CD4-positive, alpha-beta T cell treated with Interleukin-2 at 100 ng/mL for 4 hours (primary cell): ENCODE measurements around the gene PRL.

Experiments
- DNase-seq: peaks from one replicate; pipeline ENCODE4 v3.0.0-alpha.2; 2020; ENCODE audit warnings: low spot score

PRL gene

DNA sequence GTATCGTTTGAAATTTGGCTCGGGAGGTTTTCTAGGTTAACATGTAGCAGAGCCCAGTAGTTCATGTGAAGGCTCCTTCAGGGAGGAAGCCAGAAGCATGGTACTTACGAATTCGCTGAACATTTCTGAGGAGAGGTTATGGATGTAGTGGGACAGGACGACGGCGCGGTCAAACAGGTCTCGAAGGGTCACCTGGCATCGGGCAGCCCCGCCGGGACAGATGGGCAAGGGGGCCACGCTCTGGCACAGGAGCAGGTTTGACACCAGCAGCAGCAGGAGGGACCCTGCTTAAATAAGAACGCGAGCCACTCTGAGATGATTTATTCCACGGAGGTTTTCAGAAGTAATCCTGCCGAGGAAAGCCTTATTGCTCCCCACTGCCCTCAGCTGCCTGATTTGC, 2.5 kb downstream of the PRL start:
- DNase-seq = no peak

DNA sequence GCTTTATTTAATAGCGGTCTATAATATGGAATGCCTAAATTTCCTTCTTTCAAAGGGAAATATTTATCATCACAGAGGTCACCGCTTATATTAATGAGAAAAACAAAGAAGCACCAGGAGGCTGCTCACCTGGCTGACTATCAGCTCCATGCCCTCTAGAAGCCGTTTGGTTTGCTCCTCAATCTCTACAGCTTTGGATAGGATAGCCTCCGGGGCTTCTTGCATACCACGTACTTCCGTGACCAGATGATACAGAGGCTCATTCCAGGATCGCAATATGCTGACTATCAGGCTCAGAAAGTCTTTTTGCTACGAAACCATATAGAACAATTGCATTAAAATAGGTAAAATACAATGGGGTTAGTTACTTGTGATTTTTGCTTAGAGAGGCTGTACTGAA, 6.8 kb downstream of the PRL start:
- no peak for DNase-seq

DNA sequence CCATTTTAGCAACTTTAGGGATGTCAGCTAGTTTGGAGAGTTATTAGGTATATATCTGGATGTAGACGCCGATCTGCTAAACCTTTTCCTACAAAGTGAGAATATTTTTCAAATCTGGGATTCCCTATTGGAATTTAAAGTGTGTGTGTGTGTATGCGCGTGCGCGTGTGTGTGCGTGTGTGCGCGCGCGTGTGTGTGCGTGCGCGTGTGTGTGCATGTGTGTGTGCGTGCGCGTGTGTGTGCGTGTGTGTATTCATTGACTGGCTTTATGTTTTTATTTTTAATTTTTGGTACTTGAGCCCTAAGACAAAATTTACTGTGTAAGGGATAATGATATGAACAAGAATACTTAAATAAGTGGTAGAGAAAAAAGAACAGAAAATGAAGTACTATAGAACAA, 8.1 kb downstream of the PRL start:
- no peak for DNase-seq

DNA sequence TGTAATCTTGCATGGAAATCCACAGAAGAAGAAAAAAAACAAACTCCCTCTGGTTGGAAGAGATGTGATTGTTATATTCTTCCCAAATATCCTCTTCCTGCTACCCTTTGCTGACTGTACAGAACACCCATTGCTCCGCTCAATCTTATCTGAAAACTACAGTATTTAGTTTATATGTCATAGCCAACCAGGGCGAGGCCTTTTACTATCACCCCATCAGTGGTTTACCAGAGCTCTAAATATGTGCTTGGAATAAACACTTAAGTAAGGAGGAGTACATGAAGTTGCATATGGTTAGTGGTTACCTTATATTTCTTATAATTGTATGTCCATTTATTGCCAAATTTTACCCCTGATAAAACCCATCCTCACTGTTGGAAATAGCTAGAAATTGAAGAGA, 12.2 kb downstream of the PRL start:
- no peak for DNase-seq

DNA sequence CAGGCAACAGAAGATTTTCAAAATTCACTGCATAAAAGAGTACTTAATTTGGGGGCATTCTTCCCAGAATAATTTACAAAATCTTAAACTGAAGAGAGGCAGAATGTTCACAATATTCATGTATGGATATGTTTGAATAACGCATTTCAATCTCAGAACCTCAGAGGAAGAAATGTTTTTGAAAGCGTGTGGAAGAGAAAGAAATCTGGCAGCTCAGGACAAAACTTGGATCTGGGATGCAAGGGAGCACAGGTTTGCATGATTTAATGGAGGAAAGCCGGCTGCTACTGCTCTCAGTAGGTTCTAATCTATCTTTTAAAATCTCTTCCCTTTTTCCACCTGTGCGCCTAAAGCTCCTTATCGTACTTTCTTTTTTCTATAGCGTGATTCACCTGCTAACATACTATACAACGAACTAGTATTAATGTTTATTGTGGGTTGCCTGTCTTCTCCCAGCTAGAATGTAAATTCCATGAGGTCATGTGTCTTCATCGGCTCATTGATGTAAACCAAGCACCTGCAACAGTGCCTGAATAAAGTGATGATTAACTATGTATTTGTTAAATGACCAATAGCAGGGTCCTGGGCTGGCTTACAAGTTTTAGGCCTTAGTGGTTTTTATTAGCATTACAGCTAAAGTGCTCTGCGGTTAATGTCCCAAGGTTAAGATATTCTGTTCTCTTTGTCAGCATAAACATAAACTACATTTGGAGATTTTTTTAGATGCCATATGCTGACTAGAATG, 15.3 kb downstream of the PRL start:
- DNase-seq = no peak

DNA sequence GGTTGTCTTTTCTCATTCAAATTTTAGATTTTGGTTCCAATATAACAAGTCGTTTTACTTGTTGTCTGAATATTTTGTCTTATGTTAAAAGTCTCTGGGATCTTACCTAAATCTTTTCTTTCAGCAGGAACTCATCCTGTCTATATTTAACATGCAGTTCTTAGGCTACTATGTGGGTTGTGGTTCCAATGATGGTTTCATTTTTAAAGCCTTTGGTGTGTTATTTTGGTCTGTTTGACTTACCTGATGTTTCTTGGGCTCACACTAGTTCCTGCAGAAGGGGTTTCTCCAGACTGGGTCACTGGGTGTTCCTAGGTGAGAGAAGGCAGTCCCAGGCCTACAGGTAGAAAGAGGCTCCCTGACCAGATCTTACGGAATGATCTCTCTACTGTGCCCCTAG, 17.4 kb downstream of the PRL start:
- no peak for DNase-seq

DNA sequence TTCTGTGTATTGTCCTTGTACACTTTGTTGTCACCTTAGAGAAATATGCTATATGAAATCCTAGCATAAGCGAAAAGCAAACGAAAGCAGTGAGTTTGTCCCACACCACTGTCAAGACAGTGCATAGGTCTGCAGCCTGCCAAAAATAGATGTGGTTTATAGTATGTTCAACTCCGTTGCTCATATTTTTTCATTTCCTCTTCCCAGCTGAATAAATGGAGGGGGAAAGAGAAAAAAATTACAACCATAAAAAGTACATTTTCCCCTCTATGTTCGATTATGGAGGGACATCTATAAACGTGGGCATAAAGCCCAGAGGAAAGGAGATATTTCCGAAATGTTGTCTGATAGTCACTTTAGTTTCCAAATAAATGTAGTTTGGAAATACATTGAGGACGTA, 25.8 kb downstream of the PRL start:
- DNase-seq = no peak

DNA sequence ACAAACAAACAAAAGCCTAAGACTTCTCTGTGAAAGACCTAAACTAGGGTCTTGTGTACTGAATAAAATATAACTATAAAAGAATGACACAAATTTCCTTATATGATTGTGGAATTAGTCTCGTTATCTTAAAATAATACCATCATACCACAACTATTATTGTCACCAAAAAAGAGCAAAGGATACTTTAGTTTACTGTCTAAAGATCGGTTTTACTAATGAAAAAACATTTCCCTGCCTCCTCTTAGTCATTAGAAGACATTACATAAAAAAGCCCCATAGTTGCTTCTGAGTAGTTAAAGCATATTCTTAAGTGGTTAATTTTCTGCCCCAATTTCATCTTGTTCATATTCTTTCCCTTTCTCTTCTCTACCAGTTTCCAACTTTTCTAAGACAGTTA, 33.1 kb downstream of the PRL start:
- DNase-seq = no peak

DNA sequence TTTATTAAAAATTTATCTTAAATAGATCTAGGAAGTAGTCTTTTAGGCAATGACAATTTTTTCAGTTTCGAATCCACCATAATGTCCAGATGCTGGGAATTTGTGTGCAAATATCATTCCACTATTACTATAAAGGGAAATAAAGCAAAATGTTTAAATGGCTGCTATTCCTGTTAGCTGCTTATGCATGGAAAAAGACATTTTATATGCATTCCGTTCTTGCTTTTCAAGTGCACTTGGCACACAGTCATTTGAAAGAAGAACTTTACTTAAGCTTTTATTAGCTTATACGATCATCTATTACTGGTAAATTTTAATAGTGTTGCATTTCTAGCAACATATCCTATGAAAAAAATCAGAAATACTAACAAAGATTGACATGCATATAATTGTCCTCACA, 42.0 kb downstream of the PRL start:
- DNase-seq = no peak

DNA sequence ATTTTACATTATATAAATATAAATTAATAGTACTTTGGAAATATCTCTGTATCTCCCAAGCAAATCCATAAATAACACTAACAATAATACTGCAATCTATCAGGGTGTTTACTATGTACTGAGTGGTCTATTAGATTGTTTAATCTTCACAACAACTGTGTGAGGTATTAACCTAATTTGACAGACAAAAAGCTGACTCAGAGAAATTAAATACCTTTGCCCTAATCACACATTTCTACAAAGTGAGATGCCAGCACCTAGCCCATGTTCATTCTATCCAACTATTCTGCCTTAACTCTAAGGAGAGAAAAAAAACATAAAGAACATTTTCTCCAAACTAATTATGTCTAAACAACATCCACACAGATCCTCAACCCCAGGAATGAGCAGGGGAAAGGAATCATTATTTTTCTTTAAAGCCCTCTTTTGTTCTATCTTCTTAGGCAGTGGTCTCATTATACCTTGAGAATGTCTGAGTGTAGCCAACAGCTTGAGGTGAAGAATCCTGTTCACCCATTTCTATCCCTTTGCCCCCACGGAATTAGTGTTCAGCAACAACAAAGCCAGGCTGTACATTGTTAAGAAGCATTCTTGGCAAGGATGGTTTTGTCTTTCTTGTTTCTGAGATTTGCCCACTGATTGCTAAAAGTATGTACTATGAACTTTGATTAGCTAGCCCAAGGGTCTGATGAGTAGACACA, 42.7 kb downstream of the PRL start:
- no peak for DNase-seq

DNA sequence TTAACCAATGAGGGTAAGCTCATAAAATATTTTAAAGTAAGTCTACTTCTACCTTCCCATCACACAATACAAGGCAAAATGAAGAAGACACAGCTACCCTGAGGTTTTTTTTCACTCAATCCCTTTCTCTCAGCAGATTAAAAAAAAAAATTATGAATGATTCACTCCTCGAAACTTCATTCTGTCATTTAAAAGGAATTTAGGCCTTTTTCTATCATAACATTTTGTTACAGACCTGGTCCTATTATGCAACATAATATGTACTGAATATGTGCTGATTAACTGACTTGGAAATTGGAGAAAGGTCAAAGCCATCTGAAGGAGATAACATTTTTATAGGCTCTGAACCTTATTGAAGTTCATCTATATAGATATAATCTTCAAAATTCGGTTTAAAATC, 45.5 kb downstream of the PRL start:
- DNase-seq = no peak

DNA sequence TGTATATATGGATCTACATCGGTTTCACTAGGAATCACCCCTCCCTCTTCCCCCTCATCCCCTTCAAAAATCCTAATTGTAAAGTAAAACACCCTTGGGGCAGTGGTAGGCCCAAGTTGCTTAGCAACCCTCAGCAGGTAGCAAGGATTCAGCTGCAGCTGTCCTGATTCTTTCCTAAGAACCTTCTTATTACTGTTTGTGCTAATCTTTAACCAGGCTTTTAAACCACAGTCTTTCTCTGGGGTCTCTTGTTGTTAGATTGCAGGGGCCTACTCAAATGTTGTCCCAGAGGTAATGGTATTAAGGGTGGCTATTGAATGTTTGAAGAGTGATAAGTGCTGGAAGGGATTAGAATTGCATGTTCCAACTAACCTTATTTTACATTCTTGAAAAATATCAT, 46.4 kb downstream of the PRL start:
- DNase-seq = no peak

DNA sequence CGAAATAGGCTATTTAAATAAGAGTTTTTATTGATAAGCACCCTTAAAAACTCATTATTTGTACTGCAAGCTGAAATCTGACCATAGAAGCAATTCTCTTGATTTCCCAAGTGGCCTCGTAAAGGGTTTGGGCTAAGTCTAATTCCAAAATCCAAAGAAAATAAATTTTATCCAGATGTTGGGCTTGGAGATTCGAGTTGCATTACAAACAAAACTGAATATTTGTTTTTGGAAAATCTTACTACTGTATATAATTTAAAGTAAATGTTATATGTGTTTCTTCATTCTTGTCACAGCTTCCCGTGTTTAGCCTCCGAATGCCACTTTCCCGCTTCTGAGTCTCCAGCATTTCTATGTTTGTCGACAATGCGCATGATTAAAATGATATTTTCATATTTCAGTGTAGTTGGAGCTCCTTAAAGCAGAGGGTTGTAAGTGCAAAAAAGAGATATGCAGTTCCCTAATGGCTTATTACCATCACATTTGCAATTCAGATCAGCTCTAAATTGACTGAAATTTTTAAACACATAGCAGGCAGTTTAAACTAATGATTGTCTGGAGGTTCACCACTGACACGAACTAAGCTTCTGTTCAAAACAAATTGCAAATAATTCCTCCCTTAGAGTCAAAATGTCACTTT, 47.0 kb downstream of the PRL start:
- no peak for DNase-seq

DNA sequence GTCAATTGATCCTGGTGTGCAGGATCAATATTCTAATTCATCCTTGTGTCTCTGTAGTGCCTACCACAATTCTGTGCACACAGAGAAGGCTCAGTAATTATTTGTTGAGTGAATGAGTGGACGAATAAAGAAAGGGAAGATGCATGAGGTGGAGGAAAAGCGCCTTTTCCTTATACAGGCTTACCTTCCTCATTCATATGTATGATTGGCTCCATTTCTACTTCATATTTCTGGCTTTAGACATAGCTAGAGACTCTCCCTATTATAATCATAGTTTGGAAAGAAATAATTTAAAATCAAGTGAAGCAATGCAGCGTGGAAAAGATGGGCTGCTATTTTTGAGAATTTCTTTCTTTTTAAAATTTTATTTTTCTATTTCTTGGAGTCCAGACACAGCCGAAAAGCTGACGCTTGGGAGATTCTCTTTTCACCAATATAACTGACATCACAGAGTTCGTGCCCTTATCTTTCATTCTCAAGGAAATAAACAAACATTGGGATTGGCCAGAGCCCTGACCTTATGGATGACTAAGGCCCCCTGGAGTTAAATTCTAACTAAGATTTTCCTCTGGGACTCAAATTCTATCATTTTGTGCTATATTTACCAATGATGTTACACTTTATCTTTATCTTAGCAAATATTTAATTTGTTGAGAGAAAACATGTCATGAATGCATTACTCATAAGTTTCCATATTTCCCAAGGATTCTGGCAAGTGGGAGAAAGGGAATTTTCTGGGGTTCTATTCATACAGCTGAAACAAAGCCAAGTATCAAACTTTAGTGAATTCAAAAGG, 48.1 kb downstream of the PRL start:
- DNase-seq = no peak

DNA sequence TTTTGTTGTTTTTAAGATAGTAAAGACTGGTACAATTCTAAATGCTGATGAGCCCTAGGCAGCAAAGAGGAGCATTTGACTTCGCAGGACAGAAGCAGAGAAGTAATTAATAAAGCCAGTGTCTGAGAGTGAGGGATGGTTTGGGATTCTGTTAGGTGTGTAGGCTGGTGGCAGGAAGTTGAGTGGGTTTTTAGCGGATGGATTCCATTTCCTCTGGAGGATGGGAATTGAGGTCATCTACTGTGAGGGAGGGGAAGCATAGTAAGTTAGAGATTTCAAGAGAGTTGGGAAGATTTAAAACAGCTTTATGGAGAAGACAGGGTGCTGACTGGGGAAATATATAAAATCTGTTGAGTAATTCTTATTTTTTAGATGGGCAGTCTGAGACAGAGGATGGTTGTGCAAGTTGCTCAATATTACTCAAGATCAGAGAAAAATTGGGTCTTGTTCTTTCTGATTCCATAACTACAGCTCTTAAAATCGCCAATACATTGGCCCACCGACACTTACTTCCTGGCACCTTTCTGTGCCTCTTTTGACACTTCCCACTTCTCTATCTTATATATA, 48.8 kb downstream of the PRL start:
- no peak for DNase-seq

DNA sequence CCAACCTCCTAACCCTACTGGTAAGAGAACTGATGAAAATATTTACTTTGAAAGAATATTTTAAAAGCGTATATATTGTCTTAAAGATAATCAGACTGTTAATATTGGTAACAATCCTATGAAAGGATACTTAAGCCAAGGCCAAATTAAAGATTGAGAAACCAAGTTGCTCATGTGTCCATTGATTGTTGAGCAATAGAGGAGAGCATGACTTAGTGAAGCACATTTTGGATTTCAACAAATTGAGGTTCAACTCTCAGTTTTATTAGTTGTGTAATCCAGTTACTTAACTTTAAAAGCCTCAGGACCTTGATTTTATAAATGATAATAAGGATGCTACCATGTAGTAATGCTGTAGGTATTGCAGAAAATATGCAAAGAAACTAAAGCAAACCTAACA, 56.8 kb downstream of the PRL start:
- no peak for DNase-seq

DNA sequence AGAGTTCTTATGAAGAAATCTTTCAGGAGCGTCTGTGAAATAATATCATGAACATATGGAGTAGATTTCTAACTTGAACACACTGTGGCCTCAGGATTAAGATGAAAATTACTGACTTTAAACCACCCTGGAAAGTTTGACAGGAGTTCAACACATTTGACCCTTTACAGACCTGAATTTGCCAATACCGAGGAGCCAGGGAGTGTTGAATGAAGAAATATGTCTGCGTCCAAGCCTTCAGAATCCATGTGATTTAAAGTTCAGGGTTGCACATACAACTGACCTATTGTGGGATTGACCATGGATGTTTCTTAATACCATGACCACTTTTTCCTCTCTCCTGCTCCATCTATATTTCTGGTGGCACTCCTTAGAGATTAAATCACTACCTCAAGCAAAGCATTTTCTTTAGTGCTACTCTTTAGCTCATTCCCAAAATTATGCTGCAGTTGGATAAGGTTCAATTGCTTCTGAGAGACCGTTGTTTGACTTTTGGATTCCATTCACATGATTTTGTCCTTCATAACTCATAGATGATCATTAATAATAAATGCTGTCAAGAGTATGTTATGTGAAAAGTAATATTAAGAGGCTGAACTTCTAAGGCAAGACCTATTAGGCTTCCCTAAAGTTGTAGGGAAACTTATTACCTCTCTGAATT, 57.4 kb downstream of the PRL start:
- DNase-seq = no peak

DNA sequence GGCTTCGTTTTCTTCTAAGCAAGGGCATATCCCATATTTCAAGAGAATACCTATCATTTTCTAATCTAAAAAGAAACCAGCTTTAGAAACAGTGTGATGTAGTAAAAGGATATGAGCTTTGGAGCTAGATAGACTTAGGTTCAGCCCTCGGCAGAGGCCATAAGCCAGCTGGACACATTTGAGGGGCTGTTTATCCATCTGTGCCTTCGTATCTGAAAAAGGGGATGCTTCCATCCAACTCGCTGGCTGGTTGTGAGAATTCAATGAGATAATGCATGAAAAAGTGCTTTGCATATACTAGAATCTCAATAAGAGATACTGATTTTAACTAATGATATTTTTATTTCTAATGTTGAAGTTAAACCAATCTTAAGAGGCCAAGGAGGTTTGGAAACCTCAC, 58.0 kb downstream of the PRL start:
- no peak for DNase-seq

DNA sequence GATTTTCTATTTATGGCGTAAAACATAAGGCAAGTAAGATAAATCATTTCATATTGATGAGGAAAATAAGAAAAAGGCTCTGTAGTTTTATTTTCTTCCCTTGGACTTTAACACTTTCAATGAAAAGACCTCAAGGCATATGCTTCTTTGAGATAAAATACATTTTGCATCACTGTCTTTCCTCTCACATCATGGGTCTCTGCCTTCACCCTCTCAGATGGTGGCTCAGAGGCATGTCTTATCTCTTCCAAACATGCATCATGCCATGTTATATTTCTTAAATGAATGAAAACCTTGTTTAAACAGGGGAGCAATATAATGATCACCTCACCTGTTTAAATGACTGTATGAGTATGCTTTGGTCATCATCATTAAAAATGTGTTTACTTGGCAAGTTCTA, 59.3 kb downstream of the PRL start:
- no peak for DNase-seq
